Smooth muscle cell (in vitro differentiated cells): Measurements from ENCODE around the gene DUSP10. TPM values are rescaled to one million over a fixed set of nuclear protein-coding genes. Genes with fewer than 3 reads are reported as not detected.

Experiments used
- DNase-seq: peaks from one replicate; lab custom pipeline; 2025; ENCODE audit not compliant: unreplicated experiment; lab: John Stamatoyannopoulos, UW
- H2AFZ ChIP-seq: fragments of 200-600 bp; sonication (generic); 2 replicates; pipeline ENCODE4 v1.6.0; 2016; ENCODE audit warnings: antibody characterized with exemption, low read depth, mild to moderate bottlenecking
- H3F3A ChIP-seq: fragments of 200-600 bp; sonication (generic); 2 replicates; pipeline ENCODE4 v1.6.0; 2017; ENCODE audit warnings: antibody characterized with exemption, low read depth
- H3K27ac ChIP-seq: fragments of 200-600 bp; sonication (generic); 2 replicates; pipeline ENCODE4 v1.5.1; 2016; ENCODE audit warnings: low read depth, mild to moderate bottlenecking
- H3K27me3 ChIP-seq: fragments of 200-600 bp; sonication (generic); 2 replicates; pipeline ENCODE4 v1.6.1; 2016; ENCODE audit warnings: low read depth, mild to moderate bottlenecking
- H3K36me3 ChIP-seq: fragments of 200-600 bp; sonication (generic); 2 replicates; pipeline ENCODE4 v1.5.1; 2016; ENCODE audit warnings: low read depth
- H3K4me1 ChIP-seq: fragments of 200-600 bp; sonication (generic); 2 replicates; pipeline ENCODE4 v1.5.1; 2016; ENCODE audit warnings: low read depth
- H3K4me2 ChIP-seq: fragments of 200-600 bp; sonication (generic); 2 replicates; pipeline ENCODE4 v1.6.0; 2016; ENCODE audit warnings: mild to moderate bottlenecking
- H3K4me3 ChIP-seq: fragments of 200-600 bp; sonication (generic); 2 replicates; pipeline ENCODE4 v1.5.1; 2016; ENCODE audit warnings: mild to moderate bottlenecking
- H3K79me2 ChIP-seq: fragments of 200-600 bp; sonication (generic); 2 replicates; pipeline ENCODE4 v1.6.0; 2016; ENCODE audit warnings: low read depth, mild to moderate bottlenecking
- H3K9ac ChIP-seq: fragments of 200-600 bp; sonication (generic); 2 replicates; pipeline ENCODE4 v1.6.0; 2016; ENCODE audit warnings: low read depth
- H3K9me3 ChIP-seq: fragments of 200-600 bp; sonication (generic); replicated peaks from 2 replicates; pipeline ENCODE4 v1.5.1; 2016; ENCODE audit warnings: low read depth
- H4K20me1 ChIP-seq: fragments of 200-600 bp; sonication (generic); 2 replicates; pipeline ENCODE4 v1.6.0; 2016; ENCODE audit warnings: low read depth
- CTCF ChIP-seq: fragments of 200-600 bp; sonication (generic); IDR thresholded peaks from 2 replicates; pipeline ENCODE4 v1.5.1; 2017; ENCODE audit warnings: borderline replicate concordance, mild to moderate bottlenecking, antibody characterized with exemption; ENCODE audit not compliant: insufficient read depth, poor library complexity, severe bottlenecking
- WGBS: methylation state at CpG from one replicate; pipeline ENCODE4 v1.1.7; 2016; ENCODE audit warnings: low lambda C conversion rate; 5-methylcytosine and 5-hydroxymethylcytosine counted together
- polyA plus RNA-seq: library from polyadenylated mRNA; unstranded; fragments of >200 nt; fragmentation: Nextera tagmentation; extraction: Ambion mirVana; gene quantifications from 2 replicates; pipeline ENCODE4 v1.2.1, GENCODE V29; 2016
- total RNA-seq: library from RNA; depleted of rRNA; stranded (reverse); fragments of >200 nt; gene quantifications from 2 replicates; pipeline ENCODE4 v1.2.3, GENCODE V29; 2014

Gene DUSP10
- total and polyA plus RNA-seq, 2 experiments from 2014 or later = 49.7 to 104 TPM

GRCh38 chr1:221780175-221780574 is 38.3 kb upstream of the DUSP10 start:
- no peak overlapping the region for H3K4me2 ChIP-seq
- no peaks in the 10 kb centered on the region for H3F3A ChIP-seq
- H2AFZ ChIP-seq = no peak overlapping the region
- no peaks in the 10 kb centered on the region for H4K20me1 ChIP-seq
- 95% methylated on average over 7 of the region's 7 CpGs for WGBS
- H3K36me3 ChIP-seq = no peaks in the 10 kb centered on the region
- no peaks in the 10 kb centered on the region for H3K79me2 ChIP-seq
- H3K4me3 ChIP-seq = no peak overlapping the region
- H3K27ac ChIP-seq = no peak overlapping the region
- H3K9me3 ChIP-seq = no peaks in the 10 kb centered on the region
- peaks cover 8% of the 10 kb centered on the region for H3K4me1 ChIP-seq
- no peak for DNase-seq
- H3K9ac ChIP-seq = no peak overlapping the region
- no peak for TF ChIP-seq CTCF
- H3K27me3 ChIP-seq = no peaks in the 10 kb centered on the region

- no peak overlapping the region for H3K4me2 ChIP-seq
- WGBS = 67% methylated on average over 1 of the region's 1 CpG
- H4K20me1 ChIP-seq = no peaks in the 10 kb centered on the region
- H3K4me3 ChIP-seq = no peak overlapping the region
- no peaks in the 10 kb centered on the region for H3F3A ChIP-seq
- no peak overlapping the region for H2AFZ ChIP-seq
- no peak for TF ChIP-seq CTCF
- H3K36me3 ChIP-seq = no peaks in the 10 kb centered on the region
- no peak for DNase-seq
- H3K27ac ChIP-seq = no peak overlapping the region
- peaks cover 8% of the 10 kb centered on the region for H3K4me1 ChIP-seq
- H3K9me3 ChIP-seq = no peaks in the 10 kb centered on the region
- H3K79me2 ChIP-seq = no peaks in the 10 kb centered on the region
- no peak overlapping the region for H3K9ac ChIP-seq
- H3K27me3 ChIP-seq = no peaks in the 10 kb centered on the region
These were observed 37.9 kb upstream of the DUSP10 start for GRCh38 chr1:221779771-221780170.

GRCh38 chr1:221778535-221779142 is 36.8 kb upstream of the DUSP10 start:
- Histone ChIP-seq H3K9ac (no peak overlapping the region), H3F3A (no peaks in the 10 kb centered on the region), H3K36me3 (no peaks in the 10 kb centered on the region), H3K4me1 (peaks cover 8% of the 10 kb centered on the region), H3K4me3 (no peak overlapping the region), H3K9me3 (no peaks in the 10 kb centered on the region), H3K4me2 (no peak overlapping the region), H2AFZ (no peak overlapping the region), H3K27ac (no peak overlapping the region), H3K27me3 (no peaks in the 10 kb centered on the region), H4K20me1 (no peaks in the 10 kb centered on the region), H3K79me2 (no peaks in the 10 kb centered on the region)
- TF ChIP-seq CTCF = no peak
- WGBS = 91% methylated on average over 8 of the region's 8 CpGs
- no peak for DNase-seq

GRCh38 chr1:221778125-221778524 is 36.2 kb upstream of the DUSP10 start:
- Histone ChIP-seq H3F3A (no peaks in the 10 kb centered on the region), H3K27me3 (no peaks in the 10 kb centered on the region), H3K4me3 (no peak overlapping the region), H3K36me3 (no peaks in the 10 kb centered on the region), H3K27ac (no peak overlapping the region), H3K9ac (no peak overlapping the region), H3K4me1 (peaks cover 8% of the 10 kb centered on the region), H4K20me1 (no peaks in the 10 kb centered on the region), H3K4me2 (no peak overlapping the region), H2AFZ (no peak overlapping the region), H3K9me3 (no peaks in the 10 kb centered on the region), H3K79me2 (no peaks in the 10 kb centered on the region)
- DNase-seq = no peak
- 95% methylated on average over 3 of the region's 3 CpGs for WGBS
- TF ChIP-seq CTCF = no peak
